ENCODE data around the gene TMEM232. TPM values are rescaled to one million over a fixed set of nuclear protein-coding genes. Genes with fewer than 3 reads are reported as not detected.

The TMEM232 gene
- total RNA-seq, 1 experiment from 2014 or later, result 0.21 TPM

DNA sequence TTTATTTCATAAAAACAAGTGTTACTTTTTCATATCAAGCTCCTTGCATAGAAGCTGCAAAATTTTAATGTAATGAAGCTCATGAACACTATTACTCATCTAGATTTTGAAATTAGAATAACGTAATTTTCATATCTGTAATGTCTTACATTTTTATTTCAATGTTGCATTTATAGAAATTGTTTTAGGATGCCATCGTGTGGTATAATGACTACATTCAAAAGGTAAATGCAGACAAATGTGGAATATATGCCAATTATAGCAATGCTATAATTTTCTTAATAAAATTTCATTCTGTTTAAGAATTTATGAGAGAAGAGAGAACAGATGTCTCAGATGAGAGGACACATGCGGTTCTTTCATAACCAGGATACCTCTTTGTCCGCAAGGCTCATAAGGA, 230.2 kb downstream of the TMEM232 start:
- in situ Hi-C loops (cut with HindIII; ENCODE audit: low pct_unique_long_range_greater_than_20kb, low sequenced_read_pairs), result no loop called here
- DNase-seq (ENCODE audit: low read depth, low spot score) (no peak), ATAC-seq (no peak)
- ChIA-PET CTCF (no interaction called here), POLR2A (no interaction called here)
- intact Hi-C loops (cut with micrococcal nuclease; ENCODE audit: unreplicated experiment), result no loop called here
- Histone ChIP-seq H3K4me1 (ENCODE audit: control insufficient read depth, insufficient read depth, low read length) (no peaks in the 10 kb centered on the region), H3K4me3 (ENCODE audit: low read depth in 2 of 2, low read length in 2 of 2) (no peak overlapping the region), H3K36me3 (ENCODE audit: control insufficient read depth, insufficient read depth, low read length) (no peaks in the 10 kb centered on the region), H3K27ac (ENCODE audit: low read length) (no peak overlapping the region), H3K9me3 (ENCODE audit: control insufficient read depth, insufficient read depth, low read depth, low read length) (no peaks in the 10 kb centered on the region), H3K27me3 (ENCODE audit: control insufficient read depth, insufficient read depth, low read length) (no peaks in the 10 kb centered on the region)
- TF ChIP-seq, protein P1, sequence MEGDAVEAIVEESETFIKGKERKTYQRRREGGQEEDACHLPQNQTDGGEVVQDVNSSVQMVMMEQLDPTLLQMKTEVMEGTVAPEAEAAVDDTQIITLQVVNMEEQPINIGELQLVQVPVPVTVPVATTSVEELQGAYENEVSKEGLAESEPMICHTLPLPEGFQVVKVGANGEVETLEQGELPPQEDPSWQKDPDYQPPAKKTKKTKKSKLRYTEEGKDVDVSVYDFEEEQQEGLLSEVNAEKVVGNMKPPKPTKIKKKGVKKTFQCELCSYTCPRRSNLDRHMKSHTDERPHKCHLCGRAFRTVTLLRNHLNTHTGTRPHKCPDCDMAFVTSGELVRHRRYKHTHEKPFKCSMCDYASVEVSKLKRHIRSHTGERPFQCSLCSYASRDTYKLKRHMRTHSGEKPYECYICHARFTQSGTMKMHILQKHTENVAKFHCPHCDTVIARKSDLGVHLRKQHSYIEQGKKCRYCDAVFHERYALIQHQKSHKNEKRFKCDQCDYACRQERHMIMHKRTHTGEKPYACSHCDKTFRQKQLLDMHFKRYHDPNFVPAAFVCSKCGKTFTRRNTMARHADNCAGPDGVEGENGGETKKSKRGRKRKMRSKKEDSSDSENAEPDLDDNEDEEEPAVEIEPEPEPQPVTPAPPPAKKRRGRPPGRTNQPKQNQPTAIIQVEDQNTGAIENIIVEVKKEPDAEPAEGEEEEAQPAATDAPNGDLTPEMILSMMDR (IDR thresholded peaks at IDR 0.05), result no peak; the same call in 1 of the 2 replicates
- no TSS peak for BruUV-seq (replicated peaks)

DNA sequence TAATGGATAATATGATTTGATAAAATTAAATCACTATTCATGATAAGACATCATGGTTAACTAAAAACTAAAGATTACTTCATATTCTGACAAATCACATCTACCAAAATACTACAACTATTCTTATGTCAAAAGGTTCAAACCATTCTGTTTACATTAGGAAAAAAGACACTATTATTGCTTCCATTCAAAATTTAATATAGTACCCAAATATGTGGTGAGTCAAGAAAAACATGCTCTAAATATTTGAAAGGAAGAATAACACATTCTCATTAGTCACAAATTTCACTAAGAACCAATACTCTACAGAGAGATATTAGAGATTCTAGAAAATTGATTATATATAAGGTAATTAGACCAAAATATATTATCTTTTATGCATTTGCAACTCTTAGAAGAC, 234.0 kb downstream of the TMEM232 start:
- no peaks in the 10 kb centered on the region for H3K27me3 ChIP-seq (ENCODE audit: control insufficient read depth, insufficient read depth, low read length)
- H3K4me3 ChIP-seq (ENCODE audit: low read depth in 2 of 2, low read length in 2 of 2), result no peak overlapping the region
- no TSS peak for BruUV-seq (replicated peaks)
- DNase-seq (ENCODE audit: low read depth, low spot score) (no peak), ATAC-seq (no peak)
- ChIA-PET POLR2A (no interaction called here), CTCF (no interaction called here)
- TF ChIP-seq SIN3A (IDR thresholded peaks at IDR 0.05; ENCODE audit: borderline replicate concordance, insufficient read depth, low read depth, low read length) (no peak), TCF7L2 (IDR thresholded peaks at IDR 0.05; ENCODE audit: low read depth, low read length) (no peak), POLR2AphosphoS5 (IDR thresholded peaks at IDR 0.05; ENCODE audit: low read depth, low read length) (no peak)
- TF ChIP-seq, protein P1 (IDR thresholded peaks at IDR 0.05), result no peak
- TF ChIP-seq, protein P2, sequence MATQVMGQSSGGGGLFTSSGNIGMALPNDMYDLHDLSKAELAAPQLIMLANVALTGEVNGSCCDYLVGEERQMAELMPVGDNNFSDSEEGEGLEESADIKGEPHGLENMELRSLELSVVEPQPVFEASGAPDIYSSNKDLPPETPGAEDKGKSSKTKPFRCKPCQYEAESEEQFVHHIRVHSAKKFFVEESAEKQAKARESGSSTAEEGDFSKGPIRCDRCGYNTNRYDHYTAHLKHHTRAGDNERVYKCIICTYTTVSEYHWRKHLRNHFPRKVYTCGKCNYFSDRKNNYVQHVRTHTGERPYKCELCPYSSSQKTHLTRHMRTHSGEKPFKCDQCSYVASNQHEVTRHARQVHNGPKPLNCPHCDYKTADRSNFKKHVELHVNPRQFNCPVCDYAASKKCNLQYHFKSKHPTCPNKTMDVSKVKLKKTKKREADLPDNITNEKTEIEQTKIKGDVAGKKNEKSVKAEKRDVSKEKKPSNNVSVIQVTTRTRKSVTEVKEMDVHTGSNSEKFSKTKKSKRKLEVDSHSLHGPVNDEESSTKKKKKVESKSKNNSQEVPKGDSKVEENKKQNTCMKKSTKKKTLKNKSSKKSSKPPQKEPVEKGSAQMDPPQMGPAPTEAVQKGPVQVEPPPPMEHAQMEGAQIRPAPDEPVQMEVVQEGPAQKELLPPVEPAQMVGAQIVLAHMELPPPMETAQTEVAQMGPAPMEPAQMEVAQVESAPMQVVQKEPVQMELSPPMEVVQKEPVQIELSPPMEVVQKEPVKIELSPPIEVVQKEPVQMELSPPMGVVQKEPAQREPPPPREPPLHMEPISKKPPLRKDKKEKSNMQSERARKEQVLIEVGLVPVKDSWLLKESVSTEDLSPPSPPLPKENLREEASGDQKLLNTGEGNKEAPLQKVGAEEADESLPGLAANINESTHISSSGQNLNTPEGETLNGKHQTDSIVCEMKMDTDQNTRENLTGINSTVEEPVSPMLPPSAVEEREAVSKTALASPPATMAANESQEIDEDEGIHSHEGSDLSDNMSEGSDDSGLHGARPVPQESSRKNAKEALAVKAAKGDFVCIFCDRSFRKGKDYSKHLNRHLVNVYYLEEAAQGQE (IDR thresholded peaks at IDR 0.05; ENCODE audit: insufficient read depth in 1 of 2, low read depth in 2 of 2, low read length in 1 of 2), result no peak
- intact Hi-C loops (cut with micrococcal nuclease; ENCODE audit: unreplicated experiment) (no loop called here), in situ Hi-C loops (cut with HindIII; ENCODE audit: low pct_unique_long_range_greater_than_20kb, low sequenced_read_pairs) (no loop called here)
- no peak overlapping the region for H3K27ac ChIP-seq (ENCODE audit: low read length)
- H3K36me3 ChIP-seq (ENCODE audit: control insufficient read depth, insufficient read depth, low read length), result no peaks in the 10 kb centered on the region
- no peaks in the 10 kb centered on the region for H3K9me3 ChIP-seq (ENCODE audit: control insufficient read depth, insufficient read depth, low read depth, low read length)
- H3K4me1 ChIP-seq (ENCODE audit: control insufficient read depth, insufficient read depth, low read length), result no peaks in the 10 kb centered on the region

DNA sequence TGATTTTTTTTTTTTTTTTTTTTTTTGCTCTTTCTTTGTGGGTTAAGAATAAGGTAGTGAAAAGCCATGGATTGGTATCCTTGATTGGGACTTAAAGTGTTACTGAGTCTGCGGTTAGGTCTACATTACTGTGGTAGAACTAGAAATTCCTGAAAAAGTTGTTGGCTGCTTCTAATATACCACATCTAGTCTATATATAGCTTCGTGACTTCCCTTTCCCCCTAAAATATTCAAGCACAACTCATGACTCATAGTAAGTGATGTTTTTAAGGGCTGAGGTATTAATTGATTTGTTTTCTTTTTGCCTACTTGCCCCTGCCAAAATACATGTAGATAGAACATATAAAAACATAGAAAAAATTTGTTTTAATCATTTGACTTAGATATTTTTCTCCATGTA, 247.6 kb downstream of the TMEM232 start:
- H3K9me3 ChIP-seq (ENCODE audit: control insufficient read depth, insufficient read depth, low read depth, low read length), result no peaks in the 10 kb centered on the region
- no TSS peak for BruUV-seq (replicated peaks)
- ChIA-PET POLR2A (no interaction called here), CTCF (no interaction called here)
- ATAC-seq (no peak), DNase-seq (ENCODE audit: low read depth, low spot score) (no peak)
- in situ Hi-C loops (cut with HindIII; ENCODE audit: low pct_unique_long_range_greater_than_20kb, low sequenced_read_pairs), result no loop called here
- TF ChIP-seq, protein P1 (IDR thresholded peaks at IDR 0.05), result no peak
- TF ChIP-seq SIN3A (IDR thresholded peaks at IDR 0.05; ENCODE audit: borderline replicate concordance, insufficient read depth, low read depth, low read length), result no peak
- TF ChIP-seq POLR2AphosphoS5 (IDR thresholded peaks at IDR 0.05; ENCODE audit: low read depth, low read length), result no peak
- TF ChIP-seq, protein P2 (IDR thresholded peaks at IDR 0.05; ENCODE audit: insufficient read depth in 1 of 2, low read depth in 2 of 2, low read length in 1 of 2), result no peak
- TF ChIP-seq TCF7L2 (IDR thresholded peaks at IDR 0.05; ENCODE audit: low read depth, low read length), result no peak
- no peaks in the 10 kb centered on the region for H3K27me3 ChIP-seq (ENCODE audit: control insufficient read depth, insufficient read depth, low read length)
- H3K4me3 ChIP-seq (ENCODE audit: low read depth in 2 of 2, low read length in 2 of 2), result no peak overlapping the region
- H3K36me3 ChIP-seq (ENCODE audit: control insufficient read depth, insufficient read depth, low read length), result no peaks in the 10 kb centered on the region
- H3K4me1 ChIP-seq (ENCODE audit: control insufficient read depth, insufficient read depth, low read length), result no peaks in the 10 kb centered on the region
- intact Hi-C loops (cut with micrococcal nuclease; ENCODE audit: unreplicated experiment), result no loop called here
- no peak overlapping the region for H3K27ac ChIP-seq (ENCODE audit: low read length)

Data from Panc1 (cell line).